Activated CD8-positive, alpha-beta memory T cell treated with anti-CD3 and anti-CD28 coated beads for 36 hours (primary cell): ENCODE measurements around the gene BCL6B. TPM values are rescaled to one million over a fixed set of nuclear protein-coding genes. Genes with fewer than 3 reads are reported as not detected.
"Not testable (repeated sequence)": the region's sequence is repeated elsewhere in the genome, so short reads cannot be mapped to it uniquely, and the experiment has no call there.

Experiments used
- CTCF ChIA-PET: fragments of 350-600 bp; sonication (Branson Sonifier 250); formaldehyde crosslinking; loops from one replicate; lab custom pipeline; 2021; ENCODE audit warnings: antibody characterized with exemption; lab: Charles Lee
- POLR2A ChIA-PET: fragments of 350-600 bp; sonication (Branson Sonifier 250); formaldehyde crosslinking; loops from one replicate; lab custom pipeline; 2021; ENCODE audit warnings: antibody characterized with exemption; lab: Charles Lee
- total RNA-seq, 2 experiments: library from RNA; stranded (reverse); gene quantifications; one replicate each; pipeline ENCODE4 v1.2.3, GENCODE V29; 2021

The BCL6B gene
- total RNA-seq, 2 experiments from 2014 or later, result 0.86 to 1.0 TPM

- ChIA-PET CTCF (interaction anchor here (0.9 to 1.4 kb wide), 4 partner anchors 19 to 254 kb away, joined by 3 to 5 read pairs (median 3); no protein-coding TSS in a partner anchor), POLR2A (no interaction called here)
These were observed 19.8 kb downstream of the BCL6B start for GRCh38 chr17:7042501-7043181.

GRCh38 chr17:7043182-7043496 is 20.3 kb downstream of the BCL6B start:
- ChIA-PET CTCF (interaction anchor here (1.0 to 1.4 kb wide), 4 partner anchors 21 to 134 kb away, joined by 3 to 7 read pairs (median 4); no protein-coding TSS in a partner anchor), POLR2A (interaction anchor here (3.4 kb wide), 1 partner anchor 8 kb away, joined by 25 read pairs; the partner anchor contains the start of gene SLC16A13)

DNA sequence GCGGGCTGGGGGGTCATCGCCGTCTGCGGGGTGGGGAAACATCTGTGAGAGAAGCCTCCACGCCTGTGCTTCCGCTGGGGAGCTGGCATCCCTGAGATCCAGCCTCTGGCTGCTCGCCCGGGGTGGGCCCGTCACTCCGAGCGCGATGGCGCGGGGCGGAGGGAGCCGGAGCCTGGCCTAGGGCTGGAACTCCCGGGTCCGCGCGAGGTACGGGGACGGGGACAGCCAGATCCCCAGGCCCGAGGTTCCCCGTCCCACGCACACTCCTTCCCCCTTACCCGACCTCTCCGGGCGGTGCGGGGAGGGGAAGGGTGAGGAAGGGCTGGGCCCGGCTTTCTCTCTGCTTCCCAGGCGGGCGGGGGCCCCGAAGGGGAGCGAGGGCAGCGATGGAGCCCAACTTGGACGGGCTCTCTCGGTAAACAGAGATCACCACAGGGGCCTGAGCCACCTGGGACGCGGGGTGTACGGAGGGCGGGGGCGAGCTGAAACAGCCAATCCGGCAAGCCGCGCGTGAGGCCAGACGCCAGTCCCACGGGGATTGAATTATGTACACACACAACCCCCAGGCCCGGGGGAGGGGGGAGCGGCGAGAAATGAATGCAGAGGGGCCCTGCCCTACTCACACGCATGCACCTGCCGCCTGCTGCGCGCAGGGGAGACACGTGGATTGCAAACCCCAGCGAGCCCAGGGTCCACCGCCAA is 20.8 kb downstream of the BCL6B start, which contains the start of gene SLC16A11:
TSS of gene SLC16A11 (minus strand) at position 596 of the 702 bp plus-strand sequence. CDS start at position 17, 579 bp downstream.
- POLR2A ChIA-PET, result interaction anchor here (3.4 kb wide), 1 partner anchor 8 kb away, joined by 25 read pairs; the partner anchor contains the start of gene SLC16A13
- CTCF ChIA-PET, result interaction anchor here (1.0 to 1.2 kb wide), 2 partner anchors 93 to 134 kb away, joined by 3 to 7 read pairs; no protein-coding TSS in a partner anchor

- CTCF ChIA-PET, result interaction anchor here (0.6 to 2.4 kb wide), 31 partner anchors 8 to 258 kb away, joined by 3 to 31 read pairs (median 3); partner anchors contain the start of genes ACADVL, BCL6B, DLG4 and SLC16A13
- POLR2A ChIA-PET, result interaction anchor here (0.5 to 3.4 kb wide), 4 partner anchors 10 to 139 kb away, joined by 3 to 25 read pairs (median 5); partner anchors contain the start of gene SLC16A13
These were observed 22.8 kb downstream of the BCL6B start for GRCh38 chr17:7045492-7046126.

- CTCF ChIA-PET, result interaction anchor here (0.6 to 2.4 kb wide), 27 partner anchors 8 to 250 kb away, joined by 3 to 31 read pairs (median 3); partner anchors contain the start of genes ACADVL, BCL6B, DLG4 and SLC16A13
- POLR2A ChIA-PET, result interaction anchor here (0.5 to 3.4 kb wide), 4 partner anchors 11 to 138 kb away, joined by 3 to 25 read pairs (median 5); partner anchors contain the start of gene SLC16A13
These were observed 23.4 kb downstream of the BCL6B start for GRCh38 chr17:7046127-7046724.

GRCh38 chr17:7046725-7047397 is 24.0 kb downstream of the BCL6B start:
- ChIA-PET POLR2A (interaction anchor here (1.0 to 3.4 kb wide), 2 partner anchors 11 kb away, joined by 3 to 25 read pairs; partner anchors contain the start of gene SLC16A13), CTCF (interaction anchor here (0.7 to 2.4 kb wide), 9 partner anchors 9 to 249 kb away, joined by 3 to 31 read pairs (median 9); partner anchors contain the start of gene SLC16A13)

- POLR2A ChIA-PET, result interaction anchor here (1.0 to 1.6 kb wide), 4 partner anchors 12 to 129 kb away, joined by 3 to 4 read pairs (median 3); partner anchors contain the start of gene SLC16A13
- CTCF ChIA-PET, result interaction anchor here (0.7 to 1.6 kb wide), 6 partner anchors 12 to 128 kb away, joined by 3 to 10 read pairs (median 3); partner anchors contain the start of gene SLC16A13
These were observed 24.7 kb downstream of the BCL6B start for GRCh38 chr17:7047566-7047965.

DNA sequence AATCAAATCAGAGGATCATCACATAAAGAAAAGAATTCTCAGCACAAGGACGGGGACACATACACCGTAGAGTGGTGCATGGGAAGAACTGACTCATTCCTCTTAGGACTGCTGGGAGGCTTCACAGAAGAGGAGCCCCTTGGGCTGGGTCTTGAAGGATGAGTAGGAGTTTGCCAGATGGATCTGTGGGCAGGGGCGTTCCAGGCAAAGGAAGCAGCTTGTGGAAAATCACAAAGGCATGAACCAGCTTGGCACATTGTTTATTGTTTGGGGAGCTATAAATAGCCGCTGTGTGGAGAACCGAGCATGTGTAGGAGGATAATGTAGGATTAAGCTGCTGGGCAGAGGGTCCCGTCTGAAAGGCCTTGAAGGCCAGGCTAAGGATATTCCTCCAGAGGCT is 26.1 kb downstream of the BCL6B start:
- ChIA-PET CTCF (interaction anchor here (0.6 to 1.5 kb wide), 5 partner anchors 8 to 257 kb away, joined by 3 to 7 read pairs (median 3); no protein-coding TSS in a partner anchor), POLR2A (interaction anchor here (1.6 kb wide), 1 partner anchor 11 kb away, joined by 3 read pairs; no protein-coding TSS in a partner anchor)

DNA sequence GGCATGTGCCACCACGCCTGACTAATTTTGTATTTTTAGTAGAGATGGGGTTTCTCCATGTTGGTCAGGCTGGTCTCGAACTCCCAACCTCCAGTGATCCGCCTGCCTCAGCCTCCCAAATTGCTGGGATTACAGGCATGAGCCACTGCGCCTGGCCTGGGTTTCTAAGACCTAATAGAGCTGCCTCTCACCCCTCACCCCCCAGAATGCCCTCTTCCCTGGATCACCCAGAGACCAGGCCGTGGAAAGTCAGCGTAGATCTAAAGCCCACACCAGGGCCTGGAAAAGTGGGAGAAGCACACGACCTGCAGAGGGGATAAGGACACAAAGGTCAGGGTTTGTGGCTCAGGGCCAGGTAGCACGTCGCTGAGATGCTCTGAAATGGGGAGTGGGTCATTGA is 27.7 kb downstream of the BCL6B start:
- POLR2A ChIA-PET, result not testable (repeated sequence)
- CTCF ChIA-PET, result interaction anchor here (1.3 to 3.9 kb wide), 4 partner anchors 47 to 127 kb away, joined by 3 to 40 read pairs (median 8); no protein-coding TSS in a partner anchor

GRCh38 chr17:7056386-7056785 is 33.5 kb downstream of the BCL6B start:
- ChIA-PET POLR2A (no interaction called here), CTCF (interaction anchor here (0.8 to 1.1 kb wide), 2 partner anchors 10 to 80 kb away, joined by 3 read pairs; no protein-coding TSS in a partner anchor)

DNA sequence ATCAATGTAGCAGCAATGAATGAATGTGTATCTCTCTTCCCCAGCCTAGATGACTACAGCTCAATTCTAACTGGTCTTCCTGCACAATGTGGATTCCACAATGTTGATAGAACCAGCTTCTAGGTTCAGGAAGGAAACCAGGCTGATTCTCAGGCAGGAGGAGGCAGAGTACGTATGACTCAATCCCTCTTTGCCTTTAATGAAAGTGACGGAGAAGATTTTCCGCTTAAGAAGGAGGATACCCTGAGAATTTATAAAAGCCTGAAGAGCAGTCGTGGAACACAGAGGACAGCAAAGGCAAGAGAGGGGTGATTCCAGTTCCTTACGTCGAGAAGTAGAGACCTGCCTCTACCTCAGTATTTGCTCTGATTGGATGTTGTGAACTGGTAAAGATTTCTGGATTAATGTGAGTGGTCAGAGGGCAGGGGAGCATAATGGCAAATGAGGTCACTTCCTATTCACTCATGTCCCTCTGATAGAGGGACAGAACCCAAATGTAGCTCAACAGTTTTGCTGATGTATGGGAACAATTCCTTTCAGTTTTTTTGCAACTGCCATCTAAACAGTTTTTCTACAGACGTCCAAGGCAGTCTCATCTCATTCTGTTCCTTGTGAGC is 36.1 kb downstream of the BCL6B start:
- ChIA-PET POLR2A (no interaction called here), CTCF (no interaction called here)

GRCh38 chr17:7060165-7060891 is 37.5 kb downstream of the BCL6B start:
- CTCF ChIA-PET, result interaction anchor here (0.6 to 1.2 kb wide), 3 partner anchors 8 to 627 kb away, joined by 3 read pairs; partner anchors contain the start of gene TP53
- POLR2A ChIA-PET, result interaction anchor here (1.2 kb wide), 1 partner anchor 12 kb away, joined by 3 read pairs; no protein-coding TSS in a partner anchor

DNA sequence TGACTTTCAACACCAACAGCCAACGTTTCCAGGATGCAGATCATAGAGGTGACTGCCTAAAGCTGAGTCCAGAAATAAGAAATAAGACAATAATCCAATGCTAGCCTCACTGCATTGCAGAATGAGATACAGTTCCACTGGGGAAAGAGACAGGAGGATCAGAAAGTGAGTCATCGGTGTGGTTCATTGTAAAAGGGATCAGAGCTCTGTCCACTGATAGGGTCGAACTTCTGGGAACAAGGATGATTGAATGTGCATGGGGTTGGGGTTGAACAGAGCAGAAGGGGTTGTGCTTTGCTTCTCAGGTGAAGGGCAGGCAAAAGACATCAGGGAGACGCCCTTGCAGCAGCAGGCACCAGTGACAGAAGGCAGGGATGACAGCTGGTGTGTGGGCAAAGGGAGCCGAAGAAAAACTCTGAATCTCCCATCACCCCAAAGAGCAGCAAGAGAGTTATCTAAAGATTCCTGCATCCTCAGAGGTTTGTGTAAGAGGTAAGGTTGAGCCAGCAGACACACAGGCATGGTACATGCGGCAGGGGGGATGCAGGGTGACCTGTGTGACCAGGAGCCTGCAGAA is 40.8 kb downstream of the BCL6B start:
- POLR2A ChIA-PET, result no interaction called here

GRCh38 chr17:7064261-7064660 is 41.4 kb downstream of the BCL6B start:
- ChIA-PET POLR2A (no interaction called here), CTCF (interaction anchor here (1.5 kb wide), 1 partner anchor 69 kb away, joined by 5 read pairs; no protein-coding TSS in a partner anchor)

More for the DNA sequence above, 40.8 kb downstream of the BCL6B start:
- CTCF ChIA-PET, result interaction anchor here (1.5 kb wide), 1 partner anchor 69 kb away, joined by 5 read pairs; no protein-coding TSS in a partner anchor

- CTCF ChIA-PET, result interaction anchor here (1.7 kb wide), 1 partner anchor 15 kb away, joined by 4 read pairs; no protein-coding TSS in a partner anchor
- POLR2A ChIA-PET, result no interaction called here
These were observed 44.3 kb downstream of the BCL6B start for GRCh38 chr17:7067198-7067597.

DNA sequence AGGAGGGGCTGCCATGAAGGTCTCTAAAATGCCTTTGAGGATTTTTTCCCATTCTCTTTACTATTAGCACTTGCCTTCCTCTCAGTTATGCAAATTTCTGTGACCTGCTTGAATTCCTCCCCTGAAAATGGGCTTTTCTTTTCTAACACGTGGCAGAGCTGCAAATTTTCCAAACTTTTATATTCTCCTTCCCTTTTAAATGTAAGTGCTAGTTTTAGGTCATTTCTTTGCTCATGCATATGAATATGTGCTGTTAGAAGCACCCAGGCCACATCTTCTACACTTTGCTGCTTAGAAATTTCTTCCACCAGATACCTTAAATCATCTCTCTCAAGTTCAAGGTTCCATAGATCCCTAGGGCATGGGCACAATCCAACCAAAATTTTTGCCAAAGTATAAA is 45.4 kb downstream of the BCL6B start:
- ChIA-PET CTCF (no interaction called here), POLR2A (no interaction called here)
